Inflammatory macrophage (primary cell): ENCODE results near the gene HASPIN.
A peak's percentile ranks its signal among the peaks of the same experiment; 100 is the strongest.
"Not testable (repeated sequence)": the region's sequence is repeated elsewhere in the genome, so short reads cannot be mapped to it uniquely, and the experiment has no call there.

ENCODE experiments used
- DNase-seq, 2 donors: peaks; one replicate each; pipeline ENCODE4 v3.0.0-alpha.2; 2020 to 2022

HASPIN gene

GRCh38 chr17:3697103-3697476 lies 26.6 kb upstream of the HASPIN start:
- DNase-seq: no peak

GRCh38 chr17:3698139-3698538 lies 25.6 kb upstream of the HASPIN start:
- DNase-seq: no peak

- no peak for DNase-seq
Measured at GRCh38 chr17:3699951-3700350, 23.8 kb upstream of the HASPIN start.

- DNase-seq: not testable (repeated sequence)
Measured at GRCh38 chr17:3702041-3702539, 21.6 kb upstream of the HASPIN start.

- DNase-seq: no peak
Measured at GRCh38 chr17:3704931-3705717, 18.6 kb upstream of the HASPIN start.

- not testable (repeated sequence) for DNase-seq
Measured at GRCh38 chr17:3705718-3705984, 18.1 kb upstream of the HASPIN start.

- no peak for DNase-seq
Measured at GRCh38 chr17:3708366-3708765, 15.3 kb upstream of the HASPIN start.

- DNase-seq: peak; percentile 68 to 72
Measured at GRCh38 chr17:3710951-3711383, 12.7 kb upstream of the HASPIN start.

GRCh38 chr17:3712811-3713463 lies 10.8 kb upstream of the HASPIN start:
- DNase-seq: no peak

- no peak for DNase-seq
Measured at GRCh38 chr17:3715296-3715695, 8.4 kb upstream of the HASPIN start.

- DNase-seq: peak; percentile 42 to 55
Measured at GRCh38 chr17:3718201-3718600, 5.5 kb upstream of the HASPIN start.

GRCh38 chr17:3719265-3719664 lies 4.4 kb upstream of the HASPIN start:
- no peak for DNase-seq

GRCh38 chr17:3722716-3723115 lies 987 bp upstream of the HASPIN start:
- DNase-seq: no peak

GRCh38 chr17:3723188-3723555 lies 531 bp upstream of the HASPIN start:
- no peak for DNase-seq

- no peak for DNase-seq
Measured at GRCh38 chr17:3724378-3725077, 825 bp downstream of the HASPIN start.

- no peak for DNase-seq
Measured at GRCh38 chr17:3727041-3727440, 3.3 kb downstream of the HASPIN start.

GRCh38 chr17:3728099-3728498 lies 4.4 kb downstream of the HASPIN start:
- DNase-seq: not testable (repeated sequence)

- no peak for DNase-seq
Measured at GRCh38 chr17:3729881-3730280, 6.2 kb downstream of the HASPIN start.

GRCh38 chr17:3730881-3731429 lies 7.3 kb downstream of the HASPIN start:
- DNase-seq: no peak

GRCh38 chr17:3732210-3732621 lies 8.5 kb downstream of the HASPIN start:
- DNase-seq: no peak

GRCh38 chr17:3734911-3735276 lies 11.2 kb downstream of the HASPIN start:
- DNase-seq: not testable (repeated sequence)

GRCh38 chr17:3735515-3735914 lies 11.8 kb downstream of the HASPIN start:
- peak; percentile 20 to 38 for DNase-seq

GRCh38 chr17:3738562-3739295 lies 15.0 kb downstream of the HASPIN start:
- DNase-seq: peak in 1 of 2 donors; percentile 72
